Activated T-helper 2 cell treated with anti-CD3 and anti-CD28 coated beads, Interferon-gamma antibody, Interleukin-2, Interleukin-4, amounts not matched to agents 10 μg/mL and 5 μg/mL and 100 μg/mL, durations not matched to agents 14 hours and 24 hours and 36 hours (primary cell): ENCODE measurements around the gene TEKTIP1. TPM values are rescaled to one million over a fixed set of nuclear protein-coding genes. Genes with fewer than 3 reads are reported as not detected.
A peak's percentile ranks its signal among the peaks of the same experiment; 100 is the strongest.
"Not testable (repeated sequence)": the region's sequence is repeated elsewhere in the genome, so short reads cannot be mapped to it uniquely, and the experiment has no call there.

ENCODE experiments used
- DNase-seq: peaks from one replicate; pipeline ENCODE4 v3.0.0; 2021; ENCODE audit warnings: low spot score
- H3K27ac Mint-ChIP-seq: one replicate; pipeline ENCODE4 v1.8.0; 2021; ENCODE audit warnings: mixed read lengths
- H3K27me3 Mint-ChIP-seq: one replicate; pipeline ENCODE4 v1.8.0; 2021; ENCODE audit warnings: low read depth, mixed read lengths
- H3K36me3 Mint-ChIP-seq: one replicate; pipeline ENCODE4 v1.8.0; 2021; ENCODE audit warnings: low read depth, mixed read lengths
- H3K4me1 Mint-ChIP-seq: one replicate; pipeline ENCODE4 v1.8.0; 2021; ENCODE audit warnings: low read depth, mixed read lengths
- H3K4me3 Mint-ChIP-seq: one replicate; pipeline ENCODE4 v1.8.0; 2021; ENCODE audit warnings: low read depth, mild to moderate bottlenecking, moderate library complexity, mixed read lengths
- H3K9me3 Mint-ChIP-seq: one replicate; pipeline ENCODE4 v1.8.0; 2021; ENCODE audit warnings: mixed read lengths
- intact Hi-C: fragments of 100-400 bp; cut with micrococcal nuclease; formaldehyde crosslinking; loops from one replicate; pipeline ENCODE4 v1.15.1; 2023
- total RNA-seq: library from RNA; stranded (reverse); gene quantifications from 2 replicates; pipeline ENCODE4 v1.2.3, GENCODE V29; 2022

The TEKTIP1 gene
- total RNA-seq, 1 donor from 2014 or later = 2.5 TPM

- DNase-seq = peak; percentile 25
- Mint-ChIP-seq H3K4me3 (peak overlapping the region; percentile 55), H3K27me3 (no peaks in the 10 kb centered on the region), H3K27ac (peak overlapping the region; percentile 69), H3K9me3 (no peaks in the 10 kb centered on the region), H3K36me3 (peaks cover 18% of the 10 kb centered on the region), H3K4me1 (peaks cover 35% of the 10 kb centered on the region)
- intact Hi-C loops = loop anchor here (5.0 kb wide), 1 partner anchor 73 kb away; the partner anchor contains the start of gene CACTIN
Observed at GRCh38 chr19:3554254-3555083, 15.5 kb downstream of the TEKTIP1 start.

GRCh38 chr19:3555653-3556422 lies 16.9 kb downstream of the TEKTIP1 start:
- peaks cover 16% of the 10 kb centered on the region for H3K36me3 Mint-ChIP-seq
- intact Hi-C loops = loop anchor here (2.0 to 5.0 kb wide), 2 partner anchors 49 to 71 kb away; partner anchors contain the start of genes CACTIN and FZR1
- no peak for DNase-seq
- H3K4me1 Mint-ChIP-seq = peaks cover 35% of the 10 kb centered on the region
- H3K4me3 Mint-ChIP-seq = peak overlapping the region; percentile 98
- no peaks in the 10 kb centered on the region for H3K9me3 Mint-ChIP-seq
- H3K27ac Mint-ChIP-seq = peak overlapping the region; percentile 84
- H3K27me3 Mint-ChIP-seq = no peaks in the 10 kb centered on the region

GRCh38 chr19:3556423-3556977 lies 17.5 kb downstream of the TEKTIP1 start:
- no peaks in the 10 kb centered on the region for H3K9me3 Mint-ChIP-seq
- peak overlapping the region; percentile 98 for H3K4me3 Mint-ChIP-seq
- no peak for DNase-seq
- peaks cover 15% of the 10 kb centered on the region for H3K36me3 Mint-ChIP-seq
- H3K27ac Mint-ChIP-seq = peak overlapping the region; percentile 84
- H3K4me1 Mint-ChIP-seq = peaks cover 35% of the 10 kb centered on the region
- intact Hi-C loops = loop anchor here (2.0 to 5.0 kb wide), 2 partner anchors 50 to 71 kb away; partner anchors contain the start of genes CACTIN and FZR1
- H3K27me3 Mint-ChIP-seq = no peaks in the 10 kb centered on the region

- peak overlapping the region; percentile 98 for H3K4me3 Mint-ChIP-seq
Observed at GRCh38 chr19:3556978-3557460, 18.0 kb downstream of the TEKTIP1 start.

GRCh38 chr19:3557461-3558248 lies 18.7 kb downstream of the TEKTIP1 start, which contains the start of gene MFSD12:
TSS of gene MFSD12 (minus strand) at chr19:3557586. CDS start at chr19:3557403, 183 bp downstream.
- Mint-ChIP-seq H3K4me1 (peaks cover 33% of the 10 kb centered on the region), H3K36me3 (peaks cover 15% of the 10 kb centered on the region), H3K27ac (peak within 1 kb of the TSS; percentile 85), H3K27me3 (no peaks in the 10 kb centered on the region), H3K9me3 (no peaks in the 10 kb centered on the region), H3K4me3 (peak within 1 kb of the TSS; percentile 98)
- intact Hi-C loops = loop anchor here (1.0 to 5.0 kb wide), 3 partner anchors 15 to 70 kb away; partner anchors contain the start of genes CACTIN, FZR1 and HMG20B
- DNase-seq = peak; percentile 94

More at GRCh38 chr19:3556978-3557460, 18.0 kb downstream of the TEKTIP1 start:
- peaks cover 33% of the 10 kb centered on the region for H3K4me1 Mint-ChIP-seq
- intact Hi-C loops = loop anchor here (1.0 to 5.0 kb wide), 3 partner anchors 15 to 70 kb away; partner anchors contain the start of genes CACTIN, FZR1 and HMG20B
- peak overlapping the region; percentile 84 for H3K27ac Mint-ChIP-seq
- no peaks in the 10 kb centered on the region for H3K27me3 Mint-ChIP-seq
- peak; percentile 34 for DNase-seq
- no peaks in the 10 kb centered on the region for H3K9me3 Mint-ChIP-seq
- H3K36me3 Mint-ChIP-seq = peaks cover 15% of the 10 kb centered on the region

GRCh38 chr19:3563709-3564524 lies 24.9 kb downstream of the TEKTIP1 start:
- Mint-ChIP-seq H3K27me3 (no peaks in the 10 kb centered on the region), H3K36me3 (no peaks in the 10 kb centered on the region), H3K27ac (no peak overlapping the region), H3K4me1 (peaks cover under 1% of the 10 kb centered on the region), H3K4me3 (no peak overlapping the region), H3K9me3 (no peaks in the 10 kb centered on the region)
- intact Hi-C loops = no loop called here
- no peak for DNase-seq

- intact Hi-C loops = no loop called here
- Mint-ChIP-seq H3K27ac (no peak overlapping the region), H3K36me3 (no peaks in the 10 kb centered on the region), H3K4me3 (no peak overlapping the region), H3K27me3 (no peaks in the 10 kb centered on the region), H3K9me3 (no peaks in the 10 kb centered on the region), H3K4me1 (no peaks in the 10 kb centered on the region)
- no peak for DNase-seq
Observed at GRCh38 chr19:3565139-3565538, 26.2 kb downstream of the TEKTIP1 start.

- H3K4me3 Mint-ChIP-seq, intact Hi-C loops, DNase-seq: not testable (repeated sequence)
Observed at GRCh38 chr19:3570042-3570441, 31.1 kb downstream of the TEKTIP1 start.

GRCh38 chr19:3570606-3571011 lies 31.6 kb downstream of the TEKTIP1 start:
- H3K27ac Mint-ChIP-seq = no peak overlapping the region
- no peaks in the 10 kb centered on the region for H3K9me3 Mint-ChIP-seq
- no peaks in the 10 kb centered on the region for H3K27me3 Mint-ChIP-seq
- no peak overlapping the region for H3K4me3 Mint-ChIP-seq
- no peak for DNase-seq
- intact Hi-C loops = no loop called here
- H3K4me1 Mint-ChIP-seq = peaks cover 8% of the 10 kb centered on the region
- H3K36me3 Mint-ChIP-seq = peaks cover 12% of the 10 kb centered on the region

More at GRCh38 chr19:3570042-3570441, 31.1 kb downstream of the TEKTIP1 start:
- H3K27me3 Mint-ChIP-seq, H3K4me1 Mint-ChIP-seq, H3K36me3 Mint-ChIP-seq, H3K9me3 Mint-ChIP-seq, H3K27ac Mint-ChIP-seq: not testable (repeated sequence)

GRCh38 chr19:3572132-3572854 lies 33.3 kb downstream of the TEKTIP1 start:
- intact Hi-C loops = loop anchor here (1.0 to 2.0 kb wide), 2 partner anchors 15 to 71 kb away; partner anchors contain the start of genes DOHH and MFSD12

More at GRCh38 chr19:3572132-3572854, 33.3 kb downstream of the TEKTIP1 start:
- Mint-ChIP-seq H3K9me3 (no peaks in the 10 kb centered on the region), H3K4me3 (peak overlapping the region; percentile 71), H3K4me1 (peaks cover 8% of the 10 kb centered on the region), H3K27me3 (no peaks in the 10 kb centered on the region), H3K36me3 (peaks cover 15% of the 10 kb centered on the region), H3K27ac (peak overlapping the region; percentile 52)
- peak; percentile 99 for DNase-seq
